ENCODE results near the gene PCDHA12.
"Not testable (repeated sequence)": the region's sequence is repeated elsewhere in the genome, so short reads cannot be mapped to it uniquely, and the experiment has no call there.

Gene PCDHA12

GRCh38 chr5:140875085-140876065 lies at the start of gene PCDHA12:
PCDHA12 (plus strand) TSS chr5:140875308; CDS start chr5:140875473, 165 bp downstream.
- DNase-seq: no peak

GRCh38 chr5:140827704-140828361 lies 47.3 kb upstream of the PCDHA12 start, which contains the start of gene PCDHA6:
PCDHA6 (plus strand) TSS chr5:140827960; CDS start chr5:140828092, 132 bp downstream.
- DNase-seq: no peak

- DNase-seq: no peak
Measured at GRCh38 chr5:140828362-140828737, 46.8 kb upstream of the PCDHA12 start.

- DNase-seq: not testable (repeated sequence)
Measured at GRCh38 chr5:140829511-140830501, 45.3 kb upstream of the PCDHA12 start.

- DNase-seq: no peak
Measured at GRCh38 chr5:140833993-140834392, 41.1 kb upstream of the PCDHA12 start, which contains the start of gene PCDHA7. PCDHA7 (plus strand) TSS chr5:140834269; CDS start chr5:140834384, 115 bp downstream.

- not testable (repeated sequence) for DNase-seq
Measured at GRCh38 chr5:140834439-140835008, 40.6 kb upstream of the PCDHA12 start.

GRCh38 chr5:140835622-140836510 lies 39.2 kb upstream of the PCDHA12 start:
- no peak for DNase-seq

GRCh38 chr5:140840978-140841962 lies 33.8 kb upstream of the PCDHA12 start, which contains the start of gene PCDHA8:
PCDHA8 (plus strand) TSS chr5:140841187; CDS start chr5:140841322, 135 bp downstream.
- no peak for DNase-seq

- DNase-seq: no peak
Measured at GRCh38 chr5:140842798-140843733, 32.0 kb upstream of the PCDHA12 start.

GRCh38 chr5:140848139-140849102 lies 26.7 kb upstream of the PCDHA12 start, which contains the start of gene PCDHA9:
PCDHA9 (plus strand) TSS chr5:140848382; CDS start chr5:140848496, 114 bp downstream.
- DNase-seq: not testable (repeated sequence)

GRCh38 chr5:140849831-140850634 lies 25.1 kb upstream of the PCDHA12 start:
- DNase-seq: not testable (repeated sequence)

GRCh38 chr5:140855772-140856674 lies 19.1 kb upstream of the PCDHA12 start, which contains the start of gene PCDHA10:
PCDHA10 (plus strand) TSS chr5:140855897; CDS start chr5:140856049, 152 bp downstream.
- no peak for DNase-seq

GRCh38 chr5:140857177-140857986 lies 17.7 kb upstream of the PCDHA12 start:
- no peak for DNase-seq

GRCh38 chr5:140857987-140858240 lies 17.2 kb upstream of the PCDHA12 start:
- DNase-seq: no peak

All from stimulated activated CD4-positive, alpha-beta T cell treated with anti-CD3 and anti-CD28 coated beads, Interleukin-1b, Interleukin-23, amount 100 ng/mL, for 48 hours (primary cell).